H9 (cell line): ENCODE data around the gene XRRA1. TPM values are rescaled to one million over a fixed set of nuclear protein-coding genes. Genes with fewer than 3 reads are reported as not detected.

Experiments used
- DNase-seq: peaks from one replicate; pipeline ENCODE4 v3.0.0-alpha.2; 2017
- H2AFZ ChIP-seq: one replicate; pipeline ENCODE4 v1.6.1; 2013; ENCODE audit warnings: mild to moderate bottlenecking, low read length, control low read depth, moderate library complexity
- H2AK5ac ChIP-seq: 2 replicates; pipeline ENCODE4 v1.6.1; 2013; ENCODE audit warnings: low read length, control low read depth, mixed read lengths; ENCODE audit not compliant: insufficient read length
- H2BK120ac ChIP-seq: one replicate; pipeline ENCODE4 v1.6.1; 2013; ENCODE audit warnings: low read depth, mild to moderate bottlenecking, low read length, control low read depth, inconsistent platforms; ENCODE audit not compliant: poor library complexity, severe bottlenecking
- H2BK12ac ChIP-seq: 2 replicates; pipeline ENCODE4 v1.6.1; 2013; ENCODE audit warnings: low read length, control low read depth, mixed read lengths, low read depth; ENCODE audit not compliant: insufficient read length
- H2BK15ac ChIP-seq: 2 replicates; pipeline ENCODE4 v1.6.1; 2013; ENCODE audit warnings: low read depth, low read length, control low read depth
- H2BK20ac ChIP-seq: one replicate; pipeline ENCODE4 v1.6.1; 2013; ENCODE audit warnings: low read depth, mild to moderate bottlenecking, low read length, control low read depth, inconsistent platforms; ENCODE audit not compliant: poor library complexity, severe bottlenecking
- H2BK5ac ChIP-seq: 2 replicates; pipeline ENCODE4 v1.6.1; 2013; ENCODE audit warnings: low read length, control low read depth, mixed read lengths; ENCODE audit not compliant: insufficient read length
- H3K14ac ChIP-seq: 2 replicates; pipeline ENCODE4 v1.6.1; 2013; ENCODE audit warnings: low read length, control low read depth; ENCODE audit not compliant: insufficient read depth
- H3K18ac ChIP-seq: 2 replicates; pipeline ENCODE4 v1.6.1; 2013; ENCODE audit warnings: low read depth, mild to moderate bottlenecking, mixed read lengths, low read length, control low read depth; ENCODE audit not compliant: insufficient read length
- H3K23ac ChIP-seq: 2 replicates; pipeline ENCODE4 v1.6.1; 2013; ENCODE audit warnings: low read length, control low read depth, mixed read lengths, low read depth; ENCODE audit not compliant: insufficient read length
- H3K23me2 ChIP-seq: 2 replicates; pipeline ENCODE4 v1.6.1; 2013; ENCODE audit warnings: low read depth, mild to moderate bottlenecking, mixed read lengths, low read length, control low read depth; ENCODE audit not compliant: insufficient read length, poor library complexity, severe bottlenecking
- H3K27ac ChIP-seq: 2 replicates; pipeline ENCODE4 v1.5.1; 2013; ENCODE audit warnings: low read length, control low read depth, mixed read lengths, low read depth; ENCODE audit not compliant: insufficient read length
- H3K27me3 ChIP-seq: 2 replicates; pipeline ENCODE4 v1.6.1; 2013; ENCODE audit warnings: low read length, control low read depth, inconsistent platforms; ENCODE audit not compliant: insufficient read depth
- H3K4ac ChIP-seq: 2 replicates; pipeline ENCODE4 v1.6.1; 2013; ENCODE audit warnings: low read depth, mild to moderate bottlenecking, control low read depth, inconsistent platforms, low read length, moderate library complexity
- H3K4me1 ChIP-seq: 2 replicates; pipeline ENCODE4 v1.6.1; 2013; ENCODE audit warnings: low read length, control low read depth, inconsistent platforms; ENCODE audit not compliant: insufficient read depth
- H3K4me2 ChIP-seq: 2 replicates; pipeline ENCODE4 v1.6.1; 2013; ENCODE audit warnings: low read length, control low read depth, mixed read lengths; ENCODE audit not compliant: insufficient read length, insufficient read depth
- H3K56ac ChIP-seq: 2 replicates; pipeline ENCODE4 v1.6.1; 2013; ENCODE audit warnings: low read depth, mild to moderate bottlenecking, mixed read lengths, low read length, control low read depth; ENCODE audit not compliant: insufficient read length
- H3K79me1 ChIP-seq: 2 replicates; pipeline ENCODE4 v1.6.1; 2013; ENCODE audit warnings: low read depth, mild to moderate bottlenecking, moderate library complexity, low read length, control low read depth, inconsistent platforms; ENCODE audit not compliant: insufficient read depth, poor library complexity, severe bottlenecking
- H3K79me2 ChIP-seq: 2 replicates; pipeline ENCODE4 v1.6.1; 2013; ENCODE audit warnings: low read length, control low read depth, inconsistent platforms; ENCODE audit not compliant: insufficient read depth
- H3K9ac ChIP-seq: 2 replicates; pipeline ENCODE4 v1.6.1; 2013; ENCODE audit warnings: low read length, control low read depth, mixed read lengths; ENCODE audit not compliant: insufficient read length; ENCODE audit errors: extremely low read depth
- H3K9me3 ChIP-seq: one replicate; pipeline ENCODE4 v1.6.1; 2013; ENCODE audit warnings: low read depth, low read length, inconsistent platforms; ENCODE audit not compliant: control insufficient read depth
- H3T11ph ChIP-seq: one replicate; pipeline ENCODE4 v1.6.1; 2013; ENCODE audit warnings: mild to moderate bottlenecking, low read length, control low read depth, inconsistent platforms
- H4K20me1 ChIP-seq: one replicate; pipeline ENCODE4 v1.6.1; 2013; ENCODE audit not compliant: control insufficient read depth, insufficient read length, insufficient read depth
- H4K5ac ChIP-seq: 2 replicates; pipeline ENCODE4 v1.6.1; 2013; ENCODE audit warnings: low read depth, mild to moderate bottlenecking, mixed read lengths, low read length, control low read depth; ENCODE audit not compliant: insufficient read length
- H4K8ac ChIP-seq: replicated peaks from 2 replicates; pipeline ENCODE4 v1.6.1; 2013; ENCODE audit warnings: low read length, control low read depth, mixed read lengths, low read depth; ENCODE audit not compliant: insufficient read length
- H4K91ac ChIP-seq: 2 replicates; pipeline ENCODE4 v1.6.1; 2013; ENCODE audit warnings: low read depth, mild to moderate bottlenecking, moderate library complexity, mixed read lengths, low read length, control low read depth; ENCODE audit not compliant: insufficient read length
- H3K27ac Mint-ChIP-seq, 3 experiments: 2 replicates in 2 of 3; 3 replicates in 1 of 3; pipeline ENCODE4 v1.8.0; 2020 to 2021; ENCODE audit warnings: mixed read lengths in 3 of 3, mild to moderate bottlenecking in 1 of 3, moderate library complexity in 1 of 3
- H3K27me3 Mint-ChIP-seq: 2 replicates; pipeline ENCODE4 v1.8.0; 2021; ENCODE audit warnings: low read depth, mild to moderate bottlenecking, moderate library complexity, mixed read lengths
- H3K36me3 Mint-ChIP-seq, 3 experiments: 2 replicates in 2 of 3; 3 replicates in 1 of 3; pipeline ENCODE4 v1.8.0; 2020 to 2021; ENCODE audit warnings: low read depth in 3 of 3, mixed read lengths in 3 of 3; ENCODE audit not compliant: insufficient read depth in 1 of 3
- H3K4me1 Mint-ChIP-seq, 2 experiments: 2 replicates each; pipeline ENCODE4 v1.8.0; 2020; ENCODE audit warnings: mixed read lengths in 2 of 2
- H3K4me3 Mint-ChIP-seq, 2 experiments: 2 replicates in 1 of 2; 3 replicates in 1 of 2; pipeline ENCODE4 v1.8.0; 2020 to 2021; ENCODE audit warnings: mild to moderate bottlenecking in 2 of 2, mixed read lengths in 2 of 2, moderate library complexity in 1 of 2
- H3K9me3 Mint-ChIP-seq, 2 experiments: 2 replicates in 1 of 2; 3 replicates in 1 of 2; pipeline ENCODE4 v1.8.0; 2020; ENCODE audit warnings: mild to moderate bottlenecking in 2 of 2, mixed read lengths in 2 of 2, moderate library complexity in 1 of 2
- WGBS: extraction: QIAGEN DNeasy Blood & Tissue Kit; methylation state at CpG from one replicate; pipeline ENCODE4 v1.1.7; 2013; ENCODE audit warnings: missing lambda C conversion rate, low lambda C conversion rate, mixed read lengths; ENCODE audit not compliant: insufficient read length; ENCODE audit errors: extremely low coverage; 5-methylcytosine and 5-hydroxymethylcytosine counted together
- total RNA-seq: library from RNA; stranded (reverse); gene quantifications from 2 replicates; pipeline ENCODE4 v1.2.1, GENCODE V29; 2021
- TF ChIP-seq, protein P1 (sequence below): fragments of 200-600 bp; sonication (generic); conservative IDR thresholded peaks from 3 replicates; pipeline ENCODE4 v1.8.0; 2021; ENCODE audit warnings: antibody characterized with exemption, mild to moderate bottlenecking

The XRRA1 gene
- total RNA-seq, 1 experiment from 2014 or later = 4.5 TPM

DNA sequence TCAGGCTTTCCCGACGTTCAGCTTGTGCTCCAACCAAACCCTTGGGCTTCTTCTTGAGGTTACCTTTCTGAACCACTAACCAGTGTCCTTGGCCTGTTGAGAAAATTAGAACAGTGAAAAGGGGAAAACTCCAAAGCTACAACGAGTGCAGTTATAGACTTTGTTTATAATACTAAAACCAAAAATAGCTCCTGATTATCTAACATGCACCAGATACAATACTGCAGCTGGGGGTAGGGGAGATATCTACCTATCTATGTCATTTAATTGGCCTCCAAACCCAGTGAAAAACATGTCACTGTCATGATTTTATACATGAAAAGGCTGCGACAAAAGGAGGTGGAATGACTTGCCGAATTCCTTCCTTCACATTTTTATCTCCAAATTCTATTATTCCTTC lies 11.9 kb downstream of the XRRA1 start:
- Histone ChIP-seq H2BK5ac (no peak overlapping the region), H4K8ac (no peak overlapping the region), H3K23me2 (no peaks in the 10 kb centered on the region), H2AFZ (no peak overlapping the region), H3K79me1 (no peaks in the 10 kb centered on the region), H4K5ac (no peak overlapping the region), H3K27me3 (no peaks in the 10 kb centered on the region), H3K4ac (no peak overlapping the region), H3K9ac (no peak overlapping the region), H3K79me2 (no peaks in the 10 kb centered on the region), H4K20me1 (no peaks in the 10 kb centered on the region), H2BK120ac (no peak overlapping the region), H2BK12ac (no peak overlapping the region), H3K4me1 (no peaks in the 10 kb centered on the region), H4K91ac (no peak overlapping the region), H3K27ac (no peak overlapping the region), H2BK15ac (no peak overlapping the region), H3K18ac (no peak overlapping the region), H2AK5ac (no peak overlapping the region), H3K9me3 (no peaks in the 10 kb centered on the region), H2BK20ac (no peak overlapping the region), H3K4me2 (no peak overlapping the region), H3K23ac (no peak overlapping the region), H3K56ac (no peak overlapping the region), H3T11ph (no peak overlapping the region), H3K14ac (no peak overlapping the region)
- no peaks in the 10 kb centered on the region for H3K4me1 Mint-ChIP-seq
- TF ChIP-seq, protein P1, sequence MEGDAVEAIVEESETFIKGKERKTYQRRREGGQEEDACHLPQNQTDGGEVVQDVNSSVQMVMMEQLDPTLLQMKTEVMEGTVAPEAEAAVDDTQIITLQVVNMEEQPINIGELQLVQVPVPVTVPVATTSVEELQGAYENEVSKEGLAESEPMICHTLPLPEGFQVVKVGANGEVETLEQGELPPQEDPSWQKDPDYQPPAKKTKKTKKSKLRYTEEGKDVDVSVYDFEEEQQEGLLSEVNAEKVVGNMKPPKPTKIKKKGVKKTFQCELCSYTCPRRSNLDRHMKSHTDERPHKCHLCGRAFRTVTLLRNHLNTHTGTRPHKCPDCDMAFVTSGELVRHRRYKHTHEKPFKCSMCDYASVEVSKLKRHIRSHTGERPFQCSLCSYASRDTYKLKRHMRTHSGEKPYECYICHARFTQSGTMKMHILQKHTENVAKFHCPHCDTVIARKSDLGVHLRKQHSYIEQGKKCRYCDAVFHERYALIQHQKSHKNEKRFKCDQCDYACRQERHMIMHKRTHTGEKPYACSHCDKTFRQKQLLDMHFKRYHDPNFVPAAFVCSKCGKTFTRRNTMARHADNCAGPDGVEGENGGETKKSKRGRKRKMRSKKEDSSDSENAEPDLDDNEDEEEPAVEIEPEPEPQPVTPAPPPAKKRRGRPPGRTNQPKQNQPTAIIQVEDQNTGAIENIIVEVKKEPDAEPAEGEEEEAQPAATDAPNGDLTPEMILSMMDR = no peak
- H3K4me3 Mint-ChIP-seq = no peak overlapping the region
- H3K36me3 Mint-ChIP-seq = peaks cover 0 to 26% (median 0%) of the 10 kb centered on the region in 3 experiments; a peak in 5 of 7 replicates
- H3K9me3 Mint-ChIP-seq = no peaks in the 10 kb centered on the region
- DNase-seq = no peak
- no peak overlapping the region for H3K27ac Mint-ChIP-seq
- WGBS = no CpG with 5 or more reads among the region's 5 CpGs
- H3K27me3 Mint-ChIP-seq = no peaks in the 10 kb centered on the region
